Measurements from ENCODE around the gene NEK7. TPM values are rescaled to one million over a fixed set of nuclear protein-coding genes. Genes with fewer than 3 reads are reported as not detected.

NEK7 gene
- total and polyA plus RNA-seq, 9 of the 15 experiments (the other 6 are each of a cell fraction or from before 2014, with no cell fraction given): 8.5 to 37.3 (median 27.7) TPM

DNA sequence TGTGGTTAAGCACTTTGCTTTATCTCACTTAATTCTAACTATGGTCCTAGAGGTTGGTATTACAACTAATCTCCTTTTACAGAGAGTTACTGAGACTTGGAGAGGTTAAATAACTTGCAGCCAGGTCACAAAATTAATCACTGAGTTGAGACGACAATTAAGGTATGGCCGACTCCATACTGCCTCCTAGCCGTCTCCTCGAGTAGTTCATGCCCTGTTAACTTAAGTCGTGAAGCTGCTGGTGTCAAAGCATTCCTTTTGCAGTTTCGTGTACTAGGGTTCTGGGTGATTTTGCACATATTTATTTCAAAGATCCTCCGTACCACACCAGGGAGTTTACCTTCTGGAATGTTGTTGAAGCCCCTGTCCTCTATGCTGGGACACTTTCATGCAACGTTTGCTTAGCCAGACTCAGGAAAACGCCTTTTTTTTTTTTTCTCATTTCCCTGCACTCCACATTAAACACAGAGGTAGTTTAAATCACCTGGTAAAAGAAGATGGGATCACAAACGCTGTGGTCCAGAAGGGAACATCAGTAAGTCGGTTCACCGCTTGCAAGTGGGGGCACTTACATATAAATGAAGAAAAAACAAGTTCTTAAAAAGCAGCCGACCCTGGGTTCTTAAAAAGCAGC is 570 bp upstream of the NEK7 start (continued):
- no peak for TF ChIP-seq ATF1 (CRISPR knock-in tag; IDR thresholded peaks at IDR 0.05)
- TF ChIP-seq ATF1 (tag; IDR thresholded peaks at IDR 0.05): 0 out of 2 replicates have a peak, but pooled peaks have one; percentile 9
- TF ChIP-seq ZNF140 (CRISPR knock-in tag; IDR thresholded peaks at IDR 0.05): no peak
- TF ChIP-seq GATA2 (CRISPR knock-in tag; IDR thresholded peaks at IDR 0.05): no peak
- TF ChIP-seq ZNF431 (CRISPR knock-in tag; IDR thresholded peaks at IDR 0.05): no peak
- no peak for TF ChIP-seq ZNF277 (CRISPR knock-in tag; IDR thresholded peaks at IDR 0.05; ENCODE audit: borderline replicate concordance)
- no peak for TF ChIP-seq BCL6 (CRISPR knock-in tag; IDR thresholded peaks at IDR 0.05)
- peak in 1 of 2 experiments; percentile 43; a peak in 1 of 4 replicates for TF ChIP-seq SRF (CRISPR knock-in tag; IDR thresholded peaks at IDR 0.05)
- no peak for TF ChIP-seq POLR2A (conservative IDR thresholded peaks at IDR 0.05)
- no peak for TF ChIP-seq NELFE (IDR thresholded peaks at IDR 0.05; ENCODE audit: insufficient read depth, insufficient read length)
- TF ChIP-seq GTF2F1 (IDR thresholded peaks at IDR 0.05; ENCODE audit: low read depth, low read length): no peak
- no peak; the same call in 1 of the 2 replicates for TF ChIP-seq NCOR1 (IDR thresholded peaks at IDR 0.05)
- no peak for TF ChIP-seq PTTG1 (tag; IDR thresholded peaks at IDR 0.05; ENCODE audit: low read depth)
- TF ChIP-seq TSC22D4 (tag; IDR thresholded peaks at IDR 0.05): no peak
- TF ChIP-seq, protein P1, sequence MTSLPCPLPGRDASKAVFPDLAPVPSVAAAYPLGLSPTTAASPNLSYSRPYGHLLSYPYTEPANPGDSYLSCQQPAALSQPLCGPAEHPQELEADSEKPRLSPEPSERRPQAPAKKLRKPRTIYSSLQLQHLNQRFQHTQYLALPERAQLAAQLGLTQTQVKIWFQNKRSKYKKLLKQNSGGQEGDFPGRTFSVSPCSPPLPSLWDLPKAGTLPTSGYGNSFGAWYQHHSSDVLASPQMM (CRISPR knock-in tag; IDR thresholded peaks at IDR 0.05): no peak
- no peak for TF ChIP-seq FOS (IDR thresholded peaks at IDR 0.05; ENCODE audit: extremely low read depth, insufficient read length)
- TF ChIP-seq PML (IDR thresholded peaks at IDR 0.05; ENCODE audit: low read length): peak; percentile 60; the same call in 1 of the 2 replicates
- TF ChIP-seq POLR2AphosphoS2 (IDR thresholded peaks at IDR 0.05; ENCODE audit: low read length): no peak
- TF ChIP-seq NR3C1 (CRISPR knock-in tag; IDR thresholded peaks at IDR 0.05): no peak
- TF ChIP-seq, protein P2, sequence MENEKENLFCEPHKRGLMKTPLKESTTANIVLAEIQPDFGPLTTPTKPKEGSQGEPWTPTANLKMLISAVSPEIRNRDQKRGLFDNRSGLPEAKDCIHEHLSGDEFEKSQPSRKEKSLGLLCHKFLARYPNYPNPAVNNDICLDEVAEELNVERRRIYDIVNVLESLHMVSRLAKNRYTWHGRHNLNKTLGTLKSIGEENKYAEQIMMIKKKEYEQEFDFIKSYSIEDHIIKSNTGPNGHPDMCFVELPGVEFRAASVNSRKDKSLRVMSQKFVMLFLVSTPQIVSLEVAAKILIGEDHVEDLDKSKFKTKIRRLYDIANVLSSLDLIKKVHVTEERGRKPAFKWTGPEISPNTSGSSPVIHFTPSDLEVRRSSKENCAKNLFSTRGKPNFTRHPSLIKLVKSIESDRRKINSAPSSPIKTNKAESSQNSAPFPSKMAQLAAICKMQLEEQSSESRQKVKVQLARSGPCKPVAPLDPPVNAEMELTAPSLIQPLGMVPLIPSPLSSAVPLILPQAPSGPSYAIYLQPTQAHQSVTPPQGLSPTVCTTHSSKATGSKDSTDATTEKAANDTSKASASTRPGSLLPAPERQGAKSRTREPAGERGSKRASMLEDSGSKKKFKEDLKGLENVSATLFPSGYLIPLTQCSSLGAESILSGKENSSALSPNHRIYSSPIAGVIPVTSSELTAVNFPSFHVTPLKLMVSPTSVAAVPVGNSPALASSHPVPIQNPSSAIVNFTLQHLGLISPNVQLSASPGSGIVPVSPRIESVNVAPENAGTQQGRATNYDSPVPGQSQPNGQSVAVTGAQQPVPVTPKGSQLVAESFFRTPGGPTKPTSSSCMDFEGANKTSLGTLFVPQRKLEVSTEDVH (IDR thresholded peaks at IDR 0.05; ENCODE audit: low read depth, partially characterized antibody): no peak
- TF ChIP-seq SOX6 (IDR thresholded peaks at IDR 0.05): no peak
- TF ChIP-seq ZNF766 (CRISPR knock-in tag; conservative IDR thresholded peaks at IDR 0.05): no peak
- TF ChIP-seq NR2F6 (CRISPR knock-in tag; IDR thresholded peaks at IDR 0.05): no peak
- no peak for TF ChIP-seq HINFP (tag; conservative IDR thresholded peaks at IDR 0.05; ENCODE audit: low read depth)
- 0 out of 2 replicates have a peak, but pooled peaks have one; percentile 49 for TF ChIP-seq ZC3H8 (IDR thresholded peaks at IDR 0.05)
- 0 out of 2 replicates have a peak, but pooled peaks have one; percentile 27 for TF ChIP-seq CC2D1A (IDR thresholded peaks at IDR 0.05)
- TF ChIP-seq POLR3G (IDR thresholded peaks at IDR 0.05; ENCODE audit: extremely low read depth, insufficient read length, insufficient replicate concordance): no peak
